NCI-H446 treated with DMSO at 0.1 percent for 48 hours (cell line): ENCODE data around the gene PDZRN3.

Experiments used
- DNase-seq: peaks from one replicate; lab custom pipeline; 2025; lab: John Stamatoyannopoulos, UW

PDZRN3 gene

GRCh38 chr3:73556520-73557372 is 68.0 kb downstream of the PDZRN3 start:
- DNase-seq: no peak

- no peak for DNase-seq
These were observed 69.7 kb downstream of the PDZRN3 start for GRCh38 chr3:73555076-73555475.

GRCh38 chr3:73552700-73553099 is 72.0 kb downstream of the PDZRN3 start:
- DNase-seq: no peak

GRCh38 chr3:73550032-73550431 is 74.7 kb downstream of the PDZRN3 start:
- DNase-seq: no peak

- no peak for DNase-seq
These were observed 75.6 kb downstream of the PDZRN3 start for GRCh38 chr3:73549051-73549600.

GRCh38 chr3:73548436-73548835 is 76.3 kb downstream of the PDZRN3 start:
- DNase-seq: no peak

- no peak for DNase-seq
These were observed 77.1 kb downstream of the PDZRN3 start for GRCh38 chr3:73547427-73548248.

GRCh38 chr3:73546961-73547360 is 77.8 kb downstream of the PDZRN3 start:
- no peak for DNase-seq

GRCh38 chr3:73543412-73543811 is 81.3 kb downstream of the PDZRN3 start:
- no peak for DNase-seq

GRCh38 chr3:73542136-73542535 is 82.6 kb downstream of the PDZRN3 start:
- DNase-seq: no peak

GRCh38 chr3:73540969-73541740 is 83.6 kb downstream of the PDZRN3 start:
- no peak for DNase-seq

GRCh38 chr3:73538486-73538885 is 86.3 kb downstream of the PDZRN3 start:
- DNase-seq: no peak

GRCh38 chr3:73536952-73537351 is 87.8 kb downstream of the PDZRN3 start:
- no peak for DNase-seq

GRCh38 chr3:73536336-73536895 is 88.3 kb downstream of the PDZRN3 start:
- DNase-seq: no peak

- DNase-seq: no peak
These were observed 88.8 kb downstream of the PDZRN3 start for GRCh38 chr3:73535931-73536330.

- DNase-seq: no peak
These were observed 89.6 kb downstream of the PDZRN3 start for GRCh38 chr3:73535137-73535536.

- DNase-seq: no peak
These were observed 94.7 kb downstream of the PDZRN3 start for GRCh38 chr3:73530022-73530396.

GRCh38 chr3:73529308-73530021 is 95.3 kb downstream of the PDZRN3 start:
- no peak for DNase-seq

GRCh38 chr3:73525591-73525990 is 99.2 kb downstream of the PDZRN3 start:
- DNase-seq: no peak

GRCh38 chr3:73523661-73524060 is 101.1 kb downstream of the PDZRN3 start:
- no peak for DNase-seq

GRCh38 chr3:73521734-73522336 is 102.9 kb downstream of the PDZRN3 start:
- DNase-seq: no peak
